Measurements from ENCODE around the gene NLGN4X.

The NLGN4X gene

GRCh38 chrX:6228720-6229119 lies at the start of gene NLGN4X:
Gene NLGN4X (minus strand): TSS chrX:6228867. CDS start chrX:6151466, 77,401 bp downstream.
- no peak for DNase-seq (ENCODE audit: low spot score)

- DNase-seq (ENCODE audit: low spot score): no peak
Observed at GRCh38 chrX:6266041-6266440, 37.4 kb upstream of the NLGN4X start.

GRCh38 chrX:6262959-6263358 lies 34.3 kb upstream of the NLGN4X start:
- no peak for DNase-seq (ENCODE audit: low spot score)

DNA sequence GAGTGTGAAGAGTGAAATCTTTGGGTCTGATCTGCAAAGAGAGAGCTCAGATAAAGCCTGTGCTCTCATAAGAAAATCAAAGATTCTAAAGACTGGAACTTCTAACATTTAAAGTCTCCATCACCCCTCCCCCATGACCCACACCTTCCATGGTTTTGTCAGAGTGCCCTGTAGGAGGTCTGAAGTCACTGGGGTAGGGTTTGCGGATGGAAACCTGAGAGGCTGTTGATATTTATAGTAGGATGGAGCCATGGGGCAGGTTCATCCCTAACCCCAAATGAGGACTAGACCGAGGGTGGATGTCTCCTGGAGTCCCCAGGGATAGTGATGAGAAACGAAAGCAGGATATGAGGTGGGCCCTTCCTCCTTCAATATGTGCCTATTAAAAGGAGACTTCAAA lies 28.4 kb upstream of the NLGN4X start:
- DNase-seq (ENCODE audit: low spot score): no peak

DNA sequence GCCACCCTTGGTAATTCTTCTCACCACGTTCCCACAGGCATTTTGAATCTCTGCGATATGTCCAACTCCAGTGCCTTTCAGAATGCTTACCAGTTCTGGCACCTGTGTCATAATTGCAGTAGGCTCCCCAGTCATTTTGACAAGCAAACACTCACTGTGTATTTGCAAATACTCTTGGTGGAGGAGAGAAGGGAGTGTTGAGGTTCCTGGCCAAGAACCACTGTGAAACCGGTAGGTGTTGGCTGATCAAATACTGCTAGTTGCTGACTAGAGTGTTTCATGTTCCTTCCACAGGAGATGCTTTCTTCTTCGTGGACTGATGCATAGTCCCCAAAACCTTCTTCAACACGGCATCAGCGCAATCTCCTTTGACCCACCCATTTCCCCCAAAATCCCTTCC lies 16.0 kb upstream of the NLGN4X start:
- no peak for DNase-seq (ENCODE audit: low spot score)

- DNase-seq (ENCODE audit: low spot score): no peak
Observed at GRCh38 chrX:6238576-6238975, 9.9 kb upstream of the NLGN4X start.

DNA sequence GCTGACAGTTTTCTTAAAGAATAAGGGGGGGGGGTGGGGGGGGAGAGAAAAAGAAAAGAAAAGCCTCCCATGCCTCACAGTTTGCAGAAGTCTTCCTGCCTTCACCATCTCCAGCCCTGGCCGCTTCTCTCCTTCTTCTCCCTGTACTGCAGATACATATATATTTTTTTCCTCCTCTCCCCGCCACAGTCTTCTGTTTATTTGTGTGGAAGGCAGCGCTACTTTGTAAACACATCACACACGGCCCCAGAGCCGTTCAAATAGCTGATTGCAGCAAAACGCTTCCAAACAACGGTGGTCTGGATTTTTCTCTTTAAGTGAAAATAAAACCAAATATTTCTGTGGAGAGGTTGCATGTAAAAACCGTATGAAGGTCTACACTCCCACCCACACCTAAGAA lies 732 bp downstream of the NLGN4X start:
- no peak for DNase-seq (ENCODE audit: low spot score)

- no peak for DNase-seq (ENCODE audit: low spot score)
Observed at GRCh38 chrX:6227453-6227835, 1.2 kb downstream of the NLGN4X start.

- no peak for DNase-seq (ENCODE audit: low spot score)
Observed at GRCh38 chrX:6226596-6227452, 1.8 kb downstream of the NLGN4X start.

DNA sequence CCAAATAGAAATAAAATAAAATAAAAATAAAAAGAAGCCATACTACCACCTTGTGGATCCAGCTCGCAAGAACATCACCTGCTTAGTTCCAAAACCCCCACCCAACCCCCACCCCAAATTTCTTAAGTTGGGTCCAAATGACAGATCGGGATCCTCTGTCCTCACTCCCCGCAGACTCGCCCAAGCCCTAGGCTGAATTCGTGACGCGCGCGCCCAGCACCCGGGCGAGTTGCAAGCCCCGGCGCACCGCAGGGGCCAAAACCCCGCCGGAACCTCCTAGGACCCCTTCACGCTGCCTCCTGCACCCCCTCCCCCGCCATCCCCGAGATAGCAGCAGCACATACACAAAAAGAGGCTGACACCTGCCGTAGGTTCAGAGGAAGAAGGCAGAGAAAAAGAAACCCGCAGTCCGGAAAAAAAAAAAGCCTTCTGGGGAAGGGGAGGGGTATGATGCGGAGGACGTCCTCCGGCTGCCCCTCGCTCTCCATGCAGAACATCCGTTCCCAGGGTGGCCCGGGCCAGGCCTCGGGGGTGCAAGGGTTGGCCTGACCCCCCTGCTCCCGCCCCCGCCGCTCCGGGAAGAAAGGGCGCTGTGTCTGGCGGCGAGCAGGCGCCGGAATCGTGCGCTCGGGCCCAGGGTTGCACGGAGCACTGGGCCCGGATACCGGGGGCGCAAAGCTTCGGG lies 2.6 kb downstream of the NLGN4X start:
- peak; percentile 7 for DNase-seq (ENCODE audit: low spot score)

- no peak for DNase-seq (ENCODE audit: low spot score)
Observed at GRCh38 chrX:6225288-6225910, 3.3 kb downstream of the NLGN4X start.

DNA sequence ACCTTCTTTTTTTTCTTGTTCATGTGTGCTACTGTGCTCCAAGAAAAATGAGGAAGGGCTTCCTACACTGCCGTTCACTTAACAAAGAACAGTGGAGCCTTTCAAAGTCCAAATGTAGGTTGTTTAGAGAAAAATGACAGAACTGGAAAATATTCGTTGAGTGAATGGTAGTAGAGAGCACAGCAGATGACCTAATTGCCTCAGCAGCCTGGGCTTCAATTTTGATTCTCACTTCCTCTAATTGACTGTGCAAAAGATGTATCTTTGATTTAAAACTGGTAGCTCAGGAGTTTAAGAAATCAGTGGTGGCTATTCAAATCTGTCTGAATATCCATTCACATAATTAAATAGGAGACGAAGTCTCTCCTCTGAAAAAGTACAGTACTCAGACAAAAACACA lies 5.2 kb downstream of the NLGN4X start:
- no peak for DNase-seq (ENCODE audit: low spot score)

DNA sequence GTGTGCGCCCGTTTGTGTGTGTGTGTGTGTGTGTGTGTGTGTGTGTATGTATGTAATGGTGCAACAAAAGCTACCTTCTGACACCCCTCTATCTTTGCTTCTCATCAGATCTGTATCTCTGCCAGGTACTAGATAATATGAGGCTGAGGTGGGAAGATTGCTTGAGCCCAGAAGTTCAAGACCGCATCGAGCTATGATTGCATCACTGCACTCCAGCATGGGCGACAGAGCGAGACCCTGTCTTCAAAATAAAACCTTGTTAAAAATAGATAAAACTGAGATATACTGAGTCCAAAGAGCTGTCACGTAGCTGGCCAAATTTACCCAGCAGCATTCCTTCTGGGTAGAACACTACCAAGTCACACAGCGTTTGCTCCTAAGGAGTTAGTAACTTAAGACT lies 18.4 kb downstream of the NLGN4X start:
- no peak for DNase-seq (ENCODE audit: low spot score)

- no peak for DNase-seq (ENCODE audit: low spot score)
Observed at GRCh38 chrX:6203462-6204215, 25.0 kb downstream of the NLGN4X start.

DNA sequence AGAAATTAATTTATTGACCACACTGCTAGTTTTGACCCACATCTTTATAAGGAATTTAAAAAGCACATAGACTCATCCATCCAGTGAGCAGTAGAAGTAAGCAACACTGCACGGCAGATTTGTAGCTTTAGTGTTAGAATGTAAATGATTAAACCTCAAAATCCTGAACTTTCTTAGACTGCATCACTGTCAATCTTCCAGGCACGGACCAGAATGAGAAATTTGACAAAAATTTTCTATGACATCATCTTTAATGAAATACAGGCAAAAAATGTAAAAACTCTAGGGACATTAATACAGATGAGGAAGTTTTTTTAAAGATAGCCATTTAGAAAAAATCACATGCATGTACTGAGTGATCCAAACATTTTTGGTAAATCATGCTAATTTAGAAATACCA lies 29.2 kb downstream of the NLGN4X start:
- no peak for DNase-seq (ENCODE audit: low spot score)

DNA sequence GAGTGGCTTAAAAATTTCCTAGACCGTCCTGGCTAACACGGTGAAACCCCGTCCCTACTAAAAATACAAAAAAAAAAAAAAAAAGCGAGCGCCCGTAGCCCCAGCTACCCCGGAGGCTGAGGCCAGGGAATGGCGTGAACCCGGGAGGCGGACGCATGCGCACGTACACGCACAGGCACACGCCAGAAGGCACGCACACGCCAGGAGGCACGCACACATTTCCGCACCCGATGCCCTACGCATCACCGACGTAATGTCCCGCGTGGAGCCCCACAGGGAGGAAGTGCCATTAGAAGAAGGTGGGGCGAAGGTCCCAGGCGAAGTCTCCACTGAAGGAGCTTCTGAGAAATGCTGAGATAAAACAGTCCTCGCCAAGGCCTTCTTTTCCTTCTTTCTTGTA lies 41.4 kb downstream of the NLGN4X start:
- no peak for DNase-seq (ENCODE audit: low spot score)

GRCh38 chrX:6184900-6185515 lies 43.7 kb downstream of the NLGN4X start:
- DNase-seq (ENCODE audit: low spot score): no peak

- no peak for DNase-seq (ENCODE audit: low spot score)
Observed at GRCh38 chrX:6175914-6176313, 52.8 kb downstream of the NLGN4X start.

GRCh38 chrX:6170424-6170823 lies 58.2 kb downstream of the NLGN4X start:
- no peak for DNase-seq (ENCODE audit: low spot score)

DNA sequence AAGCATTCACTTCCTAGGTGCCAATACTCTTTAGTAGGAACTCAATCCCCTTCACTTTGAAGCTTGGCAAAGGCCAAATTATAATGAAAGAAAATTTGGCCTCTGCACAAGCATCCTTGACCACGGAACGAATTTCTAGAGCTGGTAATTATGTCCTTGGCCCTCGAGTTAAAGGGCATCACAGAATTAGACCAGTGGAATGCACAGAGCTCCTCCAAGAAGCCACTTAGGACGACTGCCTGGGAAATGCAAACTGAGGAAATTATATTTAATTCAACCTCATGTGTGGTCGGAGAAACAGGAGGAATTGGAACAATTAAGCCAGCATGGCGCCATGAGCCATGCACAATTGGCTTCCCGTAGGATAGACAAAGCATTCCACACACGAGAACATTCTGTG lies 59.3 kb downstream of the NLGN4X start:
- no peak for DNase-seq (ENCODE audit: low spot score)

DNA sequence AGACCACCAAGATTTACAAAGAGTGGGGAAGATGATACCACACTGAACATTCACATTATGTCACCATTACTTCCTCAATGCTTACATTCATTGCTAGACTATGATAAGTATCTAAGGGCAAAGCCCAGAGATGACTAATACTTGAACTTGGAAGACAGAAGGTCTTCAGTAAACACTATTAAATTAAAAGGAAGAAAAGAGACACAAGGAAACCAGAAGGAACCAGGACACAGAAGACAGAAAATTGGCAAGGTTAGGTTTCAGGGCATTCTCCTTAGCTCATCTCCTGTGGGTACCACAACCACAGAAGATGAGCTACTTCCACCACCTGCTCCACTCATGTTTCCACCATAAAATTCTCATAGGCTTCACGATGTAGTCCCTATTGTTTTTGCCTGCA lies 64.9 kb downstream of the NLGN4X start:
- DNase-seq (ENCODE audit: low spot score): no peak

DNA sequence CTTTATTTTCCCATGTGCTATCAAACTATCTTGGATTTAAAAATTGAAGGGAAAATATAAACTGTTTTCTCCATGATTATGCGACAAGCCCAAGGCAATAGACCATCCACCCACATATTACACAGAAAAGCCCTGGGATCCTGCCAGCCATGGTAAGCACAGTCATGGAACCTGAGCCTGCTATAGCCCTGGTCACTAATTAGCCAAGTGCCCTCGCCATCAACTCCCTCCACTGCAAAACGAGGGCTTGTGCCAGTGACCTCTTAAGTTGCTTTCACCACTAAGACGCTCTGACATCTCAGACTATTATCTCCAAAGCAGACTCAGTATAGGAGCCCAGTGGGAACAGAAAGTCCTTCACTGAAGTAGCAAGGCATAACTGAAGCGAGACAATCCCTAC lies 69.2 kb downstream of the NLGN4X start:
- no peak for DNase-seq (ENCODE audit: low spot score)
